Pancreas (tissue), 10 donors: ENCODE data around the gene PKNOX2. TPM values are rescaled to one million over a fixed set of nuclear protein-coding genes. Genes with fewer than 3 reads are reported as not detected.
A peak's percentile ranks its signal among the peaks of the same experiment; 100 is the strongest.

Experiments
- ATAC-seq, 4 donors: fragments of 200-7000 bp; cut with Tn5 transposase; one replicate each; pipeline versions ENCODE4 v1.8.0 to v1.9.1; 2020; ENCODE audit warnings: mild to moderate bottlenecking in 4 of 4, moderate library complexity in 4 of 4
- DNase-seq, 6 donors: peaks; one replicate each; pipeline ENCODE4 v3.0.0-alpha.2; 2020
- FAIRE-seq: peaks from 2 replicates; lab custom pipeline; 2012; peaks lifted over from hg19 to GRCh38; lab: Jason Lieb, UNC
- H3K27ac ChIP-seq, 4 donors: fragments of 200-600 bp; sonication (generic); 1 replicate in 3 of 4; 2 replicates in 1 of 4; pipeline versions ENCODE4 v1.5.0 to v1.8.0; 2020
- H3K27me3 ChIP-seq, 4 donors: fragments of 200-600 bp; one replicate each; pipeline ENCODE4 v1.8.0; 2021
- H3K36me3 ChIP-seq, 3 donors: fragments of 200-600 bp; sonication (generic) in 1 of 3; one replicate each; pipeline versions ENCODE4 v1.5.0 to v1.8.0; 2020 to 2021
- H3K4me1 ChIP-seq, 3 donors: fragments of 200-600 bp; one replicate each; pipeline ENCODE4 v1.8.0; 2021
- H3K4me3 ChIP-seq, 4 donors: fragments of 200-600 bp; sonication (generic) in 2 of 4; one replicate each; pipeline versions ENCODE4 v1.5.0 to v1.8.0; 2020 to 2021
- H3K9me3 ChIP-seq, 4 donors: fragments of 200-600 bp; one replicate each; pipeline ENCODE4 v1.8.0; 2021
- CTCF ChIP-seq, 4 donors: fragments of 200-600 bp; sonication (generic) in 3 of 4; IDR thresholded peaks; one replicate each; pipeline versions ENCODE4 v1.5.0 to v1.8.0; 2021; ENCODE audit warnings: antibody characterized with exemption in 4 of 4
- WGBS, 2 donors: extraction: QIAGEN DNeasy Blood & Tissue Kit; methylation state at CpG; one replicate each; pipeline ENCODE4 v1.1.7; 2013; 5-methylcytosine and 5-hydroxymethylcytosine counted together
- intact Hi-C, 3 donors: fragments of 100-400 bp; cut with DNase I; formaldehyde crosslinking; loops; one replicate each; pipeline versions ENCODE4 v1.11.1 to v1.14.2; 2022
- polyA plus RNA-seq, 2 donors: library from polyadenylated mRNA; stranded (reverse); fragments of 200-250 nt; gene quantifications; one replicate each; pipeline ENCODE4 v1.2.3, GENCODE V29; 2013
- total RNA-seq, 6 donors: library from RNA; stranded (reverse); fragmentation: NEBNext Ultra II Directional in 4 of 6; extraction: Animal tissue kit (Norgen Biotek cat#: 25700) in 4 of 6; gene quantifications; one replicate each; pipeline versions ENCODE4 v1.2.1 to v1.2.4, GENCODE V29; 2021 to 2023
- donor health status: healthy with polysubstance abuse.
- donor health status: DM: no; HTN: no; CAD: no; lungs with moderate emphysema.
- donor health status: DM: no; HTN: no; CAD: no.
- donor health status: control.
- donor health status: control.
- donor health status: Bipolar disorder and iron deficiency.
- donor health status: DM: yes; HTN: yes; CAD: no.
- donor health status: DM: no; HTN: no; CAD: no.
- donor health status: DM: no; HTN: no; CAD: no.
- donor health status: DM: yes; HTN: yes; CAD: no.

Gene PKNOX2
- total and polyA plus RNA-seq, 8 donors: 3.4 to 8.1 (median 5.8) TPM

DNA sequence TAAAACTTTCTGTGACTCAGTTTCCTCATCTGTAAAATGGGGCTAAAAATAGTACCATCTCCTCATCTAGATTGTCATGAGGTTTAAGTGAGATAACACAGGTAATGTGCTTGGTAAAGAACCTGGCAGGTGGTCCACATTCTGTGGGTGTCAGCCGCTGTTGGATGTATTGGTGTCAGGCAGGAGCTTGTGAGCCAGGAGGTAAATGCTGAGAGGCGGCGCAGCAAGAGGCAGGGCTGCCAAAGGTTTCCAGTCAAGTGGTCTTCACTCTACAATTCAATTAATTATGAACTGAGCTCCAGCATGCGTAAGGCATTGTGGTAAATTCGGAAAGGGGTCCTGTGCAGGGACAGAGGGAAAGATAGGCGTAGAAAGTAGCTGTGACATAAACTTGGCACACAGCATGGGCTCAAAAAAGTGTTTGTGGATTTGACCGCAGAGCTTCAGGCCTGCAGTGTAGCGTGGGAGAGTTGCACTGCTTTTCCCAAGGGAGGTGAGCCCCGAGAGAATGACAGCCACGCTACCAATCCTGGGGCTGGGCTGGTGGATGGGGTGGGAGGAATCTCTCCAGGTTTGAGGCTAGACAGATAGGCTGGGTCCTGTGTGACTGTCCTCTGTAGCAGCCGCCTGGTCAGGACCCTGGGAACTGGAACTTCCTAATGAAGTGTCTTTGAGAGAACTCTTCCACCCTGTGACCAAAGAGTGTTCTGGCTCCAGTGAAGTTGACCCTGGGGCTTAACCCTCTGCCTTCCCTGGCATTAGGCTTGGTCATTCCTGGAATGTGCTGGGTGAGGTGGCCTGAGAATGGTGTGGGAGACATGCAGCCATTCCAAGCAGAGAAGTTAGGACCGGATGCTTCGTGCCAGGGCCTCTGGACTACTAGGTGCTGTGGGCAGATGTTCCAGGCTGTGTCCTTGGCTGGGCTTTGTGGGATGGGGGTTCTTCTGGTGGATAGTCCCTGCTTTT is 209.2 kb downstream of the PKNOX2 start:
- peak in 1 of 4 donors; percentile 55 for ATAC-seq
- Histone ChIP-seq H3K27me3 (no peaks in the 10 kb centered on the region), H3K4me3 (no peak overlapping the region), H3K9me3 (no peaks in the 10 kb centered on the region), H3K36me3 (no peaks in the 10 kb centered on the region), H3K4me1 (no peaks in the 10 kb centered on the region), H3K27ac (peak overlapping the region in 2 of 4 donors; percentile 28 to 66)
- DNase-seq: peak in 1 of 6 donors; percentile 34
- WGBS, 2 donors: 73 to 76% methylated on average over 13 of the region's 13 CpGs
- intact Hi-C loops: no loop called here
- FAIRE-seq: no peak
- TF ChIP-seq CTCF (IDR thresholded peaks at IDR 0.05): no peak

GRCh38 chr11:125374398-125374797 is 209.8 kb downstream of the PKNOX2 start:
- intact Hi-C loops: no loop called here
- H3K27ac ChIP-seq: peak overlapping the region in 1 of 4 donors; percentile 66
- no peak for FAIRE-seq

DNA sequence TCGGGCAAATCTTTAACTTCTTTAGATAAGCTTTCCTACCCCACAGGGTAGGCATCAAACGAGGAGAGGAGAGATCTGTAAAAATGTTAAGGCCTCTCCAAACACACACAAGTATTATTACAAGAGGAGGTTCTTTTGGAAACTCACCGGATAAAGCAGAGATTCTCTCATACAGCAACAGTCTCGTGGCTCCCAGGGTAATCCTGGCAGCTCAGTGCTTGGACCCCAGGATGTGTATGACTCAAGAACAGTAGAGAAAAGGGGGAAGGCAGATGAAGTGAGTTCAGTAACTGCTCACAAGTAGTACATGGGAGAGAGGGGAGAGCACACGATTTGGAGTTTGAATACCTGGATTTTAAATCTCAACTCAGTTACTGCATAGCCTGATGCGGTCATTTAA is 210.6 kb downstream of the PKNOX2 start:
- FAIRE-seq: no peak

More at GRCh38 chr11:125374398-125374797, 209.8 kb downstream of the PKNOX2 start:
- DNase-seq (peak in 1 of 6 donors; percentile 25), ATAC-seq (no peak)
- H3K27me3 ChIP-seq: no peaks in the 10 kb centered on the region
- no peak overlapping the region for H3K4me3 ChIP-seq
- no peak for TF ChIP-seq CTCF (IDR thresholded peaks at IDR 0.05)
- H3K9me3 ChIP-seq: no peaks in the 10 kb centered on the region
- WGBS, 2 donors: 80 to 87% methylated on average over 4 of the region's 4 CpGs
- no peaks in the 10 kb centered on the region for H3K4me1 ChIP-seq
- H3K36me3 ChIP-seq: no peaks in the 10 kb centered on the region

DNA sequence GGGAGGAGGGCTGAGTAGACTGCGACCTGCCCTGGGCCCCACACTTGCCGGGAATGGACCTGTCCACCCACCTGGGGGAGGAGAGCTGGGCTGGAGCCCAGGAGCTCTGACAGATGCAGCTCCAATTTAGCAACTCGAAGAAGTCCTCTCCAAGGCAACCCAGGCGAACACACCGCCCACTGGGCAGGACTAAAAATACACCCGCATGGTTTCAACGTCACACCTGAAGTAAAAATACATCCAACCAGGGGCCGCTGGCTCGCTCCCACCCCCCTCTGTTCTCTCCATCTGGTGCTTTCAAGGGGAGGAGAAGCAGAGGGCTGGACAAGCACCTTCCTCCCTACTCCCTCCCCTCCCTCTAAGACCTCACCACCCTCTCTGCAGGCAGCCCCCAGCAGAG is 211.6 kb downstream of the PKNOX2 start:
- WGBS, 2 donors: 48 to 49% methylated on average over 9 of the region's 9 CpGs
- ATAC-seq (peak; percentile 77 to 89 (median 86)), DNase-seq (peak in 5 of 6 donors; percentile 22 to 66 (median 56))

More for the DNA sequence above, 210.6 kb downstream of the PKNOX2 start:
- no peak for TF ChIP-seq CTCF (IDR thresholded peaks at IDR 0.05)
- 55 to 62% methylated on average over 6 of the region's 6 CpGs for WGBS, 2 donors
- H3K36me3 ChIP-seq: no peaks in the 10 kb centered on the region
- peak in 1 of 6 donors; percentile 7 for DNase-seq
- intact Hi-C loops: no loop called here
- peak in 2 of 4 donors; percentile 23 to 36 for ATAC-seq
- H3K27me3 ChIP-seq: no peaks in the 10 kb centered on the region
- H3K4me3 ChIP-seq: no peak overlapping the region
- H3K9me3 ChIP-seq: no peaks in the 10 kb centered on the region
- H3K4me1 ChIP-seq: no peaks in the 10 kb centered on the region
- H3K27ac ChIP-seq: peak overlapping the region in 3 of 4 donors; percentile 7 to 66 (median 12)

More for the DNA sequence above, 211.6 kb downstream of the PKNOX2 start:
- no peaks in the 10 kb centered on the region for H3K4me1 ChIP-seq
- peak overlapping the region in 3 of 4 donors; percentile 7 to 66 (median 32) for H3K27ac ChIP-seq
- no peaks in the 10 kb centered on the region for H3K27me3 ChIP-seq
- no peak for TF ChIP-seq CTCF (IDR thresholded peaks at IDR 0.05)
- H3K4me3 ChIP-seq: no peak overlapping the region
- no peaks in the 10 kb centered on the region for H3K36me3 ChIP-seq
- no peaks in the 10 kb centered on the region for H3K9me3 ChIP-seq
- FAIRE-seq: no peak
- intact Hi-C loops: no loop called here
